G401.6 (cell line): Measurements from ENCODE around the gene DNAJB9.
A peak's percentile ranks its signal among the peaks of the same experiment; 100 is the strongest.
"Not testable (repeated sequence)": the region's sequence is repeated elsewhere in the genome, so short reads cannot be mapped to it uniquely, and the experiment has no call there.

Experiments used
- FAIRE-seq: peaks from 2 replicates; lab custom pipeline; 2012; peaks lifted over from hg19 to GRCh38; lab: Jason Lieb, UNC

The DNAJB9 gene

GRCh38 chr7:108569381-108570145 is at the start of gene DNAJB9, which contains the start of gene THAP5:
TSS of gene DNAJB9 (plus strand) at chr7:108569874. CDS start at chr7:108571727, 1,853 bp downstream.
TSS of gene THAP5 (minus strand) at chr7:108569706. CDS start at chr7:108569569, 137 bp downstream.
- FAIRE-seq = peak; percentile 97

- FAIRE-seq = no peak
Measured at GRCh38 chr7:108522780-108523179, 46.9 kb upstream of the DNAJB9 start.

GRCh38 chr7:108525327-108525984 is 44.2 kb upstream of the DNAJB9 start:
- peak; percentile 45 for FAIRE-seq

- peak; percentile 98 for FAIRE-seq
Measured at GRCh38 chr7:108525985-108526767, 43.5 kb upstream of the DNAJB9 start, which contains the start of gene PNPLA8. TSS of gene PNPLA8 (minus strand) at chr7:108526135. CDS start at chr7:108515491, 10,644 bp downstream.

- no peak for FAIRE-seq
Measured at GRCh38 chr7:108526768-108527017, 43.0 kb upstream of the DNAJB9 start.

- no peak for FAIRE-seq
Measured at GRCh38 chr7:108528183-108528712, 41.4 kb upstream of the DNAJB9 start.

- FAIRE-seq = no peak
Measured at GRCh38 chr7:108529341-108529740, 40.3 kb upstream of the DNAJB9 start.

GRCh38 chr7:108533712-108534111 is 36.0 kb upstream of the DNAJB9 start:
- FAIRE-seq = no peak

- FAIRE-seq = no peak
Measured at GRCh38 chr7:108535257-108535656, 34.4 kb upstream of the DNAJB9 start.

- no peak for FAIRE-seq
Measured at GRCh38 chr7:108535744-108536143, 33.9 kb upstream of the DNAJB9 start.

GRCh38 chr7:108537229-108537628 is 32.4 kb upstream of the DNAJB9 start:
- FAIRE-seq = no peak

GRCh38 chr7:108538236-108538635 is 31.4 kb upstream of the DNAJB9 start:
- not testable (repeated sequence) for FAIRE-seq

- not testable (repeated sequence) for FAIRE-seq
Measured at GRCh38 chr7:108538685-108539084, 31.0 kb upstream of the DNAJB9 start.

GRCh38 chr7:108541478-108541877 is 28.2 kb upstream of the DNAJB9 start:
- FAIRE-seq = no peak

- FAIRE-seq = not testable (repeated sequence)
Measured at GRCh38 chr7:108548141-108548896, 21.4 kb upstream of the DNAJB9 start.

GRCh38 chr7:108556665-108557064 is 13.0 kb upstream of the DNAJB9 start:
- FAIRE-seq = not testable (repeated sequence)

- FAIRE-seq = no peak
Measured at GRCh38 chr7:108557191-108557590, 12.5 kb upstream of the DNAJB9 start.

GRCh38 chr7:108557617-108558016 is 12.1 kb upstream of the DNAJB9 start:
- FAIRE-seq = no peak

GRCh38 chr7:108559253-108559652 is 10.4 kb upstream of the DNAJB9 start:
- FAIRE-seq = no peak

- FAIRE-seq = no peak
Measured at GRCh38 chr7:108561047-108561619, 8.5 kb upstream of the DNAJB9 start.

GRCh38 chr7:108565987-108566386 is 3.7 kb upstream of the DNAJB9 start:
- FAIRE-seq = no peak
